B cell (primary cell): ENCODE measurements around the gene SMTNL2. TPM values are rescaled to one million over a fixed set of nuclear protein-coding genes. Genes with fewer than 3 reads are reported as not detected.
A peak's percentile ranks its signal among the peaks of the same experiment; 100 is the strongest.
"Not testable (repeated sequence)": the region's sequence is repeated elsewhere in the genome, so short reads cannot be mapped to it uniquely, and the experiment has no call there.

Experiments
- ATAC-seq: fragments of 200-7000 bp; cut with Tn5 transposase; one replicate; pipeline ENCODE4 v1.10.0; 2021; ENCODE audit warnings: low read depth, mild to moderate bottlenecking, moderate number of reproducible peaks, moderate library complexity
- CTCF ChIA-PET: fragments of 350-600 bp; sonication (Branson Sonifier 250); formaldehyde crosslinking; loops from one replicate; lab custom pipeline; 2021; ENCODE audit warnings: antibody characterized with exemption, inconsistent platforms; lab: Charles Lee
- POLR2A ChIA-PET: fragments of 350-600 bp; sonication (Branson Sonifier 250); formaldehyde crosslinking; loops from one replicate; lab custom pipeline; 2021; ENCODE audit warnings: antibody characterized with exemption; lab: Charles Lee
- DNase-seq: peaks from one replicate; pipeline ENCODE4 v3.0.0; 2013
- H2AFZ ChIP-seq: 2 replicates; pipeline ENCODE4 v1.6.1; 2012; ENCODE audit warnings: mild to moderate bottlenecking, low read depth, low read length; ENCODE audit not compliant: insufficient read depth, poor library complexity, severe bottlenecking
- H3K27ac ChIP-seq, 2 donors: 1 replicate in 1 of 2; 2 replicates in 1 of 2; pipeline ENCODE4 v1.5.1; 2012 to 2013; ENCODE audit warnings: low read length in 2 of 2, mild to moderate bottlenecking in 2 of 2, moderate library complexity in 1 of 2
- H3K27me3 ChIP-seq, 4 experiments: fragments of 200-600 bp in 1 of 4; sonication (generic) in 1 of 4; replicated peaks in 1 of 4; 1 replicate in 2 of 4; 2 replicates in 2 of 4; pipeline versions ENCODE4 v1.6.1 to v1.7.0; 2013 to 2016; ENCODE audit warnings: low read length in 3 of 4, mild to moderate bottlenecking in 2 of 4, mixed read lengths in 1 of 4, moderate library complexity in 1 of 4; ENCODE audit not compliant: insufficient read depth in 4 of 4, control insufficient read depth in 3 of 4; ENCODE audit errors: control extremely low read depth in 1 of 4
- H3K36me3 ChIP-seq, 2 experiments: replicated peaks in 1 of 2; 1 replicate in 1 of 2; 2 replicates in 1 of 2; pipeline versions ENCODE4 v1.6.1 to v1.7.1; 2013; ENCODE audit warnings: low read length in 1 of 2; ENCODE audit not compliant: insufficient read depth in 2 of 2, control insufficient read depth in 1 of 2; ENCODE audit errors: control extremely low read depth in 1 of 2, extremely low read depth in 1 of 2
- H3K4me1 ChIP-seq, 2 donors: fragments of 200-600 bp in 1 of 2; sonication (generic) in 1 of 2; 1 replicate in 1 of 2; 2 replicates in 1 of 2; pipeline versions ENCODE4 v1.5.1 to v1.6.1; 2013 to 2017; ENCODE audit warnings: low read length in 2 of 2; ENCODE audit not compliant: control insufficient read depth in 2 of 2, insufficient read depth in 2 of 2
- H3K4me2 ChIP-seq: replicated peaks from 2 replicates; pipeline ENCODE3; 2012; ENCODE audit warnings: mild to moderate bottlenecking, low read depth, low read length; ENCODE audit not compliant: poor library complexity, severe bottlenecking
- H3K4me3 ChIP-seq, 5 experiments: fragments of 200-600 bp in 1 of 5; sonication (generic) in 1 of 5; 1 replicate in 3 of 5; 2 replicates in 2 of 5; pipeline versions ENCODE4 v1.5.1 to v1.7.0; 2011 to 2016; ENCODE audit warnings: low read length in 4 of 5, mild to moderate bottlenecking in 4 of 5, low read depth in 2 of 5, control low read depth in 1 of 5, moderate library complexity in 1 of 5; ENCODE audit not compliant: insufficient read depth in 1 of 5; ENCODE audit errors: control extremely low read depth in 1 of 5, extremely low read depth in 1 of 5
- H3K79me2 ChIP-seq: fragments of 200-600 bp; sonication (generic); one replicate; pipeline ENCODE4 v1.6.0; 2016; ENCODE audit warnings: low read length; ENCODE audit not compliant: control insufficient read depth, insufficient read depth
- H3K9ac ChIP-seq: fragments of 200-600 bp; sonication (generic); 2 replicates; pipeline ENCODE4 v1.6.1; 2017; ENCODE audit warnings: mild to moderate bottlenecking, low read length, moderate library complexity
- H3K9me3 ChIP-seq, 3 donors: one replicate each; pipeline versions ENCODE4 v1.6.1 to v1.7.1; 2013; ENCODE audit warnings: low read length in 2 of 3; ENCODE audit not compliant: control insufficient read depth in 2 of 3, insufficient read depth in 1 of 3; ENCODE audit errors: control extremely low read depth in 1 of 3
- H4K20me1 ChIP-seq: 2 replicates; pipeline ENCODE4 v1.6.0; 2012; ENCODE audit warnings: mild to moderate bottlenecking, low read length; ENCODE audit not compliant: insufficient read depth, control insufficient read depth, poor library complexity, severe bottlenecking
- H3K27ac Mint-ChIP-seq: one replicate; pipeline ENCODE4 v1.8.0; 2021; ENCODE audit warnings: mixed read lengths
- H3K27me3 Mint-ChIP-seq: one replicate; pipeline ENCODE4 v1.8.0; 2021; ENCODE audit warnings: mixed read lengths
- H3K4me1 Mint-ChIP-seq: one replicate; pipeline ENCODE4 v1.8.0; 2021; ENCODE audit warnings: mixed read lengths
- H3K4me3 Mint-ChIP-seq: one replicate; pipeline ENCODE4 v1.8.0; 2021; ENCODE audit warnings: mixed read lengths
- H3K9me3 Mint-ChIP-seq: one replicate; pipeline ENCODE4 v1.8.0; 2022; ENCODE audit warnings: mixed read lengths; ENCODE audit not compliant: insufficient read depth
- CTCF ChIP-seq: fragments of 200-600 bp; IDR thresholded peaks from one replicate; pipeline ENCODE4 v1.8.0; 2022; ENCODE audit warnings: antibody characterized with exemption, mild to moderate bottlenecking
- EZH2 ChIP-seq: IDR thresholded peaks from 2 replicates; pipeline ENCODE4 v1.6.1; 2012; ENCODE audit warnings: borderline replicate concordance, low read depth, mild to moderate bottlenecking, moderate library complexity, low read length; ENCODE audit not compliant: insufficient read depth, poor library complexity, severe bottlenecking
- WGBS: methylation state at CpG from one replicate; pipeline ENCODE4 v1.1.5; 2013; ENCODE audit warnings: missing lambda C conversion rate; ENCODE audit not compliant: insufficient coverage; 5-methylcytosine and 5-hydroxymethylcytosine counted together
- intact Hi-C: fragments of 100-400 bp; cut with micrococcal nuclease; formaldehyde crosslinking; loops from one replicate; pipeline ENCODE4 v1.10.0; 2022
- polyA plus RNA-seq: library from polyadenylated mRNA; depleted of rRNA; stranded (reverse); fragments of >200 nt; gene quantifications from 2 replicates; pipeline ENCODE4 v1.2.3, GENCODE V29; 2012
- total RNA-seq, 2 donors: library from RNA; stranded (reverse); fragments of 120-200 nt in 1 of 2; gene quantifications; 1 replicate in 1 of 2; 2 replicates in 1 of 2; pipeline versions ENCODE4 v1.2.3 to v1.2.4, GENCODE V29; 2013 to 2022

SMTNL2 gene
- total and polyA plus RNA-seq, 2 donors (not counting 1 experiment from before 2014, with no cell fraction given) = not detected

DNA sequence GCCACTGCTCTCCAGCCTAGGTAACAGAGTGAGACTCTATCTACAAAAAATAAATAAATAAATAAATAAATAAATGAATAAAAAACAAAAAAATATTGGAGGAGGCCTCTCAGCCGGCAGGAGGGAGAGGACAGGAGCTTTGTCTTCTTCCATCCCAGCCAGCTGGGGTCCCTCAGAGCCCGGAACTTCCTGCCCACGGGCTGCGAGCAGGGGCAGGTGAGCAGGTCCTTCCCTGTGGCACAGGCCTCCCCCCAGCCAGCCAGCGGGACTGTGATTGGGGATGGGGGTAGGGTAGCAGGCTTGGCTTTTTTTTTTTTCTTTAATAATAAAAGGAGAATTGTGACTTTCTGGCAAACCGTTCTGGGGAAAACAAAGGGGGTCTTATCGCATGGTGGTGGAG, 10.1 kb downstream of the SMTNL2 start:
- intact Hi-C loops = no loop called here
- H3K27me3 ChIP-seq = peaks cover 0 to 19% (median 0%) of the 10 kb centered on the region in 4 experiments
- no peak overlapping the region for H3K27ac ChIP-seq
- no peak overlapping the region for H2AFZ ChIP-seq
- H3K4me1 ChIP-seq = peaks cover 0 to 4% of the 10 kb centered on the region in 2 donors
- H3K4me3 ChIP-seq = no peak overlapping the region
- Mint-ChIP-seq H3K9me3 (no peaks in the 10 kb centered on the region), H3K4me1 (peaks cover 3% of the 10 kb centered on the region), H3K27ac (no peak overlapping the region), H3K4me3 (no peak overlapping the region), H3K27me3 (peaks cover 27% of the 10 kb centered on the region)
- ChIA-PET CTCF (no interaction called here), POLR2A (no interaction called here)
- no peak for ATAC-seq
- no peak for TF ChIP-seq CTCF
- no peak for TF ChIP-seq EZH2
- H3K9me3 ChIP-seq = no peaks in the 10 kb centered on the region
- 90% methylated on average over 4 of the region's 7 CpGs for WGBS
- no peaks in the 10 kb centered on the region for H3K36me3 ChIP-seq
- H3K9ac ChIP-seq = no peak overlapping the region
- no peaks in the 10 kb centered on the region for H3K79me2 ChIP-seq
- no peaks in the 10 kb centered on the region for H4K20me1 ChIP-seq
- H3K4me2 ChIP-seq = no peak overlapping the region
- no peak for DNase-seq

DNA sequence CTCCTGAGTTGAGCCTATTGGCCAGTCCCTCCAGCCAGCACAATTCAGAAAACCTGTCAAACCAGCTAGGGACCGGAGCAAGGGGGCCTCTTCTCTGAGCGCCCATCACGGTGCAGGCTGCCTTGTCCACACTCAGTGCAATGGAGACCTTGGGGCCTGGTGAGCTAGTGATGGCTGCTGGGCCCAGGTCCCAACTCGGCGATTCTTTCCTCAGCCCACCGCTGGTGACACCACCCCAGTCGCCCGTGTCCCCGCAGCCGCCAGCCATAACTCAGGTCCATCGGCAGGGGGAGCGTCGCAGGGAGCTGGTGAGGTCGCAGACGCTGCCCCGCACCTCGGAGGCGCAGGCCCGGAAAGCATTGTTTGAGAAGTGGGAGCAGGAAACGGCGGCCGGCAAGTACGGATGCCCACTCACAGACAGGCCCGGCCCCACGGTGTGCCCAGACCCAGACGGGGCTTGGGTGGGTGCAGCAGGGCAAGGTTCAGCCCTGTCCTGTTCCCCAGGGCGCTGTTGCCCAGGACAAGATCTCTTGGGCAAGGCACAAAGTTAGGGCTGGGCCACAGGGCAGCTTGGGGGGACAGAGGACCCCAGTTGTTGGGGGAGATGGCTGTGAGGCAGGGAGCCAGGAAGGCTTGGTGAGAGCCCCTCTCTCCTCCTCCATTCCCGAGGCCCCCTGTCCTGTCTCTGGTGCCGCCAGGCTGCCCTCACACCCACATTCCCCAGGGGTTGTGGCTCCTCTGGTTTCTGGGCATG, 10.8 kb downstream of the SMTNL2 start:
- TF ChIP-seq CTCF (peak; percentile 26), EZH2 (no peak)
- Histone ChIP-seq H3K9me3 (no peaks in the 10 kb centered on the region), H3K9ac (no peak overlapping the region), H3K36me3 (no peaks in the 10 kb centered on the region), H2AFZ (no peak overlapping the region), H3K27ac (no peak overlapping the region), H3K27me3 (peaks cover 0 to 19% (median 0%) of the 10 kb centered on the region in 4 experiments), H4K20me1 (no peaks in the 10 kb centered on the region), H3K4me2 (peak overlapping the region; percentile 23), H3K79me2 (no peaks in the 10 kb centered on the region), H3K4me1 (peaks cover 0 to 4% of the 10 kb centered on the region in 2 donors), H3K4me3 (no peak overlapping the region)
- peaks cover 28% of the 10 kb centered on the region for H3K27me3 Mint-ChIP-seq
- ATAC-seq (no peak), DNase-seq (peak; percentile 57)
- H3K4me3 Mint-ChIP-seq = no peak overlapping the region
- ChIA-PET POLR2A (no interaction called here), CTCF (no interaction called here)
- intact Hi-C loops = no loop called here
- 19% methylated on average over 28 of the region's 29 CpGs for WGBS
- peaks cover 3% of the 10 kb centered on the region for H3K4me1 Mint-ChIP-seq
- no peaks in the 10 kb centered on the region for H3K9me3 Mint-ChIP-seq
- no peak overlapping the region for H3K27ac Mint-ChIP-seq

DNA sequence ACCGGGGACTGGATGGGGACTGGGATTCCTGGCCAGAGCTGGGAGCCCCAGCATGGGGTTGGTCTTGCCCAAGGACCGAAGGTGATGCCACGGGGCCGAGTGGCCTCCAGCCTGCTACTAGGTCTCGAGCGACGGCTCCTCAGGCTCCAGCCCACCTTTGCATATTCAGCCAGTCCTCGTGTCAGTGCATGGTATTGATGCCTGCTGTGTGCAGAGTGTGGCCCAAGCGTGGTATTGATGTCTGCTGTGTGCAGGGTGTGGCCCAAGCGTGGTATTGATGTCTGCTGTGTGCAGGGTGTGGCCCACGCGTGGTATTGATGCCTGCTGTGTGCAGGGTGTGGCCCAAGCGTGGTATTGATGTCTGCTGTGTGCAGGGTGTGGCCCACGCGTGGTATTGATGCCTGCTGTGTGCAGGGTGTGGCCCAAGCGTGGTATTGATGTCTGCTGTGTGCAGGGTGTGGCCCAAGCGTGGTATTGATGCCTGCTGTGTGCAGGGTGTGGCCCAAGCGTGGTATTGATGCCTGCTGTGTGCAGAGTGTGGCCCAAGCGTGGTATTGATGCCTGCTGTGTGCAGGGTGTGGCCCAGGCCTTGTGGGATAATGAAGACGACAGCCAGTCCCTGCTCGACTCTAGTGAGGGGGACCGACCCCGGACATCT, 11.5 kb downstream of the SMTNL2 start:
- H3K27me3 ChIP-seq = peaks cover 0 to 19% (median 0%) of the 10 kb centered on the region in 4 experiments
- H3K9ac ChIP-seq, H4K20me1 ChIP-seq, H3K4me3 Mint-ChIP-seq, H3K36me3 ChIP-seq, POLR2A ChIA-PET, intact Hi-C loops, H2AFZ ChIP-seq, H3K79me2 ChIP-seq, H3K4me1 Mint-ChIP-seq, H3K9me3 ChIP-seq, ATAC-seq, H3K9me3 Mint-ChIP-seq, H3K4me2 ChIP-seq, H3K4me1 ChIP-seq, H3K27ac Mint-ChIP-seq, H3K4me3 ChIP-seq, H3K27ac ChIP-seq, DNase-seq, CTCF ChIA-PET: not testable (repeated sequence)
- H3K27me3 Mint-ChIP-seq = peaks cover 22% of the 10 kb centered on the region
- WGBS = 94% methylated on average over 10 of the region's 23 CpGs
